ENCODE results near the gene EBPL. TPM values are rescaled to one million over a fixed set of nuclear protein-coding genes. Genes with fewer than 3 reads are reported as not detected.

Gene EBPL
- total RNA-seq, 6 experiments from 2014 or later, result 69.5 to 82.8 (median 75.5) TPM

- no peak overlapping the region for H3K27ac Mint-ChIP-seq
- H3K27me3 Mint-ChIP-seq (ENCODE audit: insufficient read depth), result peaks cover 2% of the 10 kb centered on the region; the same call in 1 of the 2 replicates
- DNase-seq, result no peak
- no peak for TF ChIP-seq CTCF (IDR thresholded peaks at IDR 0.05)
- H3K9me3 Mint-ChIP-seq, result no peaks in the 10 kb centered on the region
- no peaks in the 10 kb centered on the region for H3K36me3 Mint-ChIP-seq (ENCODE audit: low read depth)
- H3K4me3 Mint-ChIP-seq, result no peak overlapping the region
- H3K4me1 Mint-ChIP-seq (ENCODE audit: low read depth), result peaks cover 29% of the 10 kb centered on the region
These were observed 52.6 kb downstream of the EBPL start for GRCh38 chr13:49638744-49639072.

GRCh38 chr13:49638030-49638743, 53.1 kb downstream of the EBPL start:
- Mint-ChIP-seq H3K27me3 (ENCODE audit: insufficient read depth) (peaks cover 3% of the 10 kb centered on the region; the same call in 1 of the 2 replicates), H3K27ac (0 out of 2 replicates have a peak overlapping the region, but pooled peaks have one; percentile 4), H3K4me3 (no peak overlapping the region), H3K4me1 (ENCODE audit: low read depth) (peaks cover 29% of the 10 kb centered on the region), H3K9me3 (no peaks in the 10 kb centered on the region), H3K36me3 (ENCODE audit: low read depth) (no peaks in the 10 kb centered on the region)
- no peak for DNase-seq
- TF ChIP-seq CTCF (IDR thresholded peaks at IDR 0.05), result no peak

GRCh38 chr13:49636705-49637104, 54.6 kb downstream of the EBPL start:
- Mint-ChIP-seq H3K4me3 (no peak overlapping the region), H3K36me3 (ENCODE audit: low read depth) (no peaks in the 10 kb centered on the region), H3K27me3 (ENCODE audit: insufficient read depth) (peaks cover 5% of the 10 kb centered on the region; the same call in 1 of the 2 replicates), H3K9me3 (no peaks in the 10 kb centered on the region), H3K4me1 (ENCODE audit: low read depth) (peaks cover 14% of the 10 kb centered on the region), H3K27ac (no peak overlapping the region)
- TF ChIP-seq CTCF (IDR thresholded peaks at IDR 0.05), result no peak
- no peak for DNase-seq

- peaks cover 5% of the 10 kb centered on the region; the same call in 1 of the 2 replicates for H3K27me3 Mint-ChIP-seq (ENCODE audit: insufficient read depth)
- peaks cover 7% of the 10 kb centered on the region for H3K4me1 Mint-ChIP-seq (ENCODE audit: low read depth)
- no peak for DNase-seq
- no peak overlapping the region for H3K4me3 Mint-ChIP-seq
- H3K9me3 Mint-ChIP-seq, result no peaks in the 10 kb centered on the region
- no peak for TF ChIP-seq CTCF (IDR thresholded peaks at IDR 0.05)
- H3K27ac Mint-ChIP-seq, result no peak overlapping the region
- no peaks in the 10 kb centered on the region for H3K36me3 Mint-ChIP-seq (ENCODE audit: low read depth)
These were observed 55.5 kb downstream of the EBPL start for GRCh38 chr13:49635599-49636433.

- no peaks in the 10 kb centered on the region for H3K36me3 Mint-ChIP-seq (ENCODE audit: low read depth)
These were observed 57.6 kb downstream of the EBPL start for GRCh38 chr13:49633710-49634109.

More at GRCh38 chr13:49633710-49634109, 57.6 kb downstream of the EBPL start:
- no peak for TF ChIP-seq CTCF (IDR thresholded peaks at IDR 0.05)
- H3K4me1 Mint-ChIP-seq (ENCODE audit: low read depth), result peaks cover 15% of the 10 kb centered on the region
- H3K4me3 Mint-ChIP-seq, result no peak overlapping the region
- peaks cover 5% of the 10 kb centered on the region; the same call in 1 of the 2 replicates for H3K27me3 Mint-ChIP-seq (ENCODE audit: insufficient read depth)
- no peaks in the 10 kb centered on the region for H3K9me3 Mint-ChIP-seq
- DNase-seq, result no peak
- H3K27ac Mint-ChIP-seq, result no peak overlapping the region
